SK-N-MC (cell line): ENCODE results near the gene PIGH.

Experiments used
- EZH2 ChIP-seq: fragments of 200-600 bp; sonication (generic); IDR thresholded peaks from one replicate; pipeline ENCODE4 v1.6.1; 2017; ENCODE audit warnings: antibody characterized with exemption
- FOXP2 ChIP-seq: optimal IDR thresholded peaks from 2 replicates; pipeline ENCODE3; 2011; ENCODE audit warnings: mild to moderate bottlenecking, moderate library complexity; ENCODE audit not compliant: insufficient read depth; ENCODE audit errors: extremely low read length, control extremely low read depth
- POLR2AphosphoS5 ChIP-seq: IDR thresholded peaks from 2 replicates; pipeline ENCODE4 v1.6.1; 2012; ENCODE audit warnings: mild to moderate bottlenecking, low read depth, low read length, borderline replicate concordance

- TF ChIP-seq EZH2 (no peak), POLR2AphosphoS5 (no peak), FOXP2 (no peak)
These were observed 10.4 kb upstream of the PIGH start for GRCh38 chr14:67610491-67610890.
